Measurements from ENCODE around the gene SEMA3C. TPM values are rescaled to one million over a fixed set of nuclear protein-coding genes. Genes with fewer than 3 reads are reported as not detected.

The SEMA3C gene
- total and polyA plus RNA-seq, 2 donors (not counting 1 experiment from before 2014, with no cell fraction given), result 0.06 TPM; not detected in 1

DNA sequence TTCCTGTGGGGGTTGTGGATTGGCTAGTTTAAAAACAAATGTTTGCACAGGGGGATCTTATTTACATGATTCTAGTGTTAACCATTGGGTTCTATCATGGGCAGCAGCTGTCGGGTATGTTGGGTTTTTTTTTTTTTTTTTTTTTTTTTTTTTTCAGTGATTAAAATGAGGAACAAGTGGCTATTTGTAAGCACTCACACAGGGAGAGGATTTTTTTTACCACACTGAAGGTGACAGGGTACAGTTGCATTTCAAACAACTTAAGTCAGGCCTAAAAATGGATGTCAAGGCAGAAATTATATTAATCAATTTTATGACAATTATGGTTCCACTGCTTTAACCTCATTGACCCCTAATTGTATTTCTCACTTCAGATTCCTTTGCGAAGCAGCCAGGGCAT, 187.6 kb downstream of the SEMA3C start:
- intact Hi-C loops (cut with micrococcal nuclease), result no loop called here
- no peak for ATAC-seq (ENCODE audit: low read depth)
- H3K4me1 Mint-ChIP-seq, result no peaks in the 10 kb centered on the region
- WGBS (ENCODE audit: insufficient coverage), result 100% methylated on average over 1 of the region's 2 CpGs
- ChIA-PET CTCF (no interaction called here), POLR2A (no interaction called here)
- no peaks in the 10 kb centered on the region for H3K4me1 ChIP-seq (ENCODE audit: control insufficient read depth in 2 of 2, insufficient read depth in 2 of 2, low read length in 2 of 2)
- no peaks in the 10 kb centered on the region for H3K27me3 ChIP-seq (replicated peaks in 1 of 4; ENCODE audit: control extremely low read depth in 1 of 4, control insufficient read depth in 3 of 4, insufficient read depth in 4 of 4, low read length in 3 of 4)
- H3K9me3 Mint-ChIP-seq (ENCODE audit: insufficient read depth), result no peaks in the 10 kb centered on the region
- no peak overlapping the region for H3K27ac ChIP-seq (ENCODE audit: low read length in 2 of 2)
- H2AFZ ChIP-seq (ENCODE audit: insufficient read depth, low read depth, low read length, poor library complexity, severe bottlenecking), result no peak overlapping the region
- DNase-seq, result no peak
- H4K20me1 ChIP-seq (ENCODE audit: control insufficient read depth, insufficient read depth, low read length, poor library complexity, severe bottlenecking), result no peaks in the 10 kb centered on the region
- H3K27me3 Mint-ChIP-seq, result no peaks in the 10 kb centered on the region
- no peaks in the 10 kb centered on the region for H3K79me2 ChIP-seq (ENCODE audit: control insufficient read depth, insufficient read depth, low read length)
- no peak overlapping the region for H3K9ac ChIP-seq (ENCODE audit: low read length)
- no peak overlapping the region for H3K27ac Mint-ChIP-seq
- H3K36me3 ChIP-seq (replicated peaks in 1 of 2; ENCODE audit: control extremely low read depth in 1 of 2, control insufficient read depth in 1 of 2, extremely low read depth in 1 of 2, insufficient read depth in 2 of 2, low read length in 1 of 2), result no peaks in the 10 kb centered on the region
- no peak for TF ChIP-seq EZH2 (IDR thresholded peaks at IDR 0.05; ENCODE audit: borderline replicate concordance, insufficient read depth, low read depth, low read length, poor library complexity, severe bottlenecking)
- TF ChIP-seq, protein P1, sequence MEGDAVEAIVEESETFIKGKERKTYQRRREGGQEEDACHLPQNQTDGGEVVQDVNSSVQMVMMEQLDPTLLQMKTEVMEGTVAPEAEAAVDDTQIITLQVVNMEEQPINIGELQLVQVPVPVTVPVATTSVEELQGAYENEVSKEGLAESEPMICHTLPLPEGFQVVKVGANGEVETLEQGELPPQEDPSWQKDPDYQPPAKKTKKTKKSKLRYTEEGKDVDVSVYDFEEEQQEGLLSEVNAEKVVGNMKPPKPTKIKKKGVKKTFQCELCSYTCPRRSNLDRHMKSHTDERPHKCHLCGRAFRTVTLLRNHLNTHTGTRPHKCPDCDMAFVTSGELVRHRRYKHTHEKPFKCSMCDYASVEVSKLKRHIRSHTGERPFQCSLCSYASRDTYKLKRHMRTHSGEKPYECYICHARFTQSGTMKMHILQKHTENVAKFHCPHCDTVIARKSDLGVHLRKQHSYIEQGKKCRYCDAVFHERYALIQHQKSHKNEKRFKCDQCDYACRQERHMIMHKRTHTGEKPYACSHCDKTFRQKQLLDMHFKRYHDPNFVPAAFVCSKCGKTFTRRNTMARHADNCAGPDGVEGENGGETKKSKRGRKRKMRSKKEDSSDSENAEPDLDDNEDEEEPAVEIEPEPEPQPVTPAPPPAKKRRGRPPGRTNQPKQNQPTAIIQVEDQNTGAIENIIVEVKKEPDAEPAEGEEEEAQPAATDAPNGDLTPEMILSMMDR (IDR thresholded peaks at IDR 0.05), result no peak
- no peak overlapping the region for H3K4me3 ChIP-seq (ENCODE audit: control extremely low read depth in 1 of 5, extremely low read depth in 1 of 5, insufficient read depth in 1 of 5, low read depth in 2 of 5, low read length in 4 of 5)
- no peaks in the 10 kb centered on the region for H3K9me3 ChIP-seq (ENCODE audit: control extremely low read depth in 1 of 3, control insufficient read depth in 2 of 3, insufficient read depth in 1 of 3, low read length in 2 of 3)
- no peak overlapping the region for H3K4me2 ChIP-seq (replicated peaks; ENCODE audit: low read depth, low read length, poor library complexity, severe bottlenecking)
- no peak overlapping the region for H3K4me3 Mint-ChIP-seq

DNA sequence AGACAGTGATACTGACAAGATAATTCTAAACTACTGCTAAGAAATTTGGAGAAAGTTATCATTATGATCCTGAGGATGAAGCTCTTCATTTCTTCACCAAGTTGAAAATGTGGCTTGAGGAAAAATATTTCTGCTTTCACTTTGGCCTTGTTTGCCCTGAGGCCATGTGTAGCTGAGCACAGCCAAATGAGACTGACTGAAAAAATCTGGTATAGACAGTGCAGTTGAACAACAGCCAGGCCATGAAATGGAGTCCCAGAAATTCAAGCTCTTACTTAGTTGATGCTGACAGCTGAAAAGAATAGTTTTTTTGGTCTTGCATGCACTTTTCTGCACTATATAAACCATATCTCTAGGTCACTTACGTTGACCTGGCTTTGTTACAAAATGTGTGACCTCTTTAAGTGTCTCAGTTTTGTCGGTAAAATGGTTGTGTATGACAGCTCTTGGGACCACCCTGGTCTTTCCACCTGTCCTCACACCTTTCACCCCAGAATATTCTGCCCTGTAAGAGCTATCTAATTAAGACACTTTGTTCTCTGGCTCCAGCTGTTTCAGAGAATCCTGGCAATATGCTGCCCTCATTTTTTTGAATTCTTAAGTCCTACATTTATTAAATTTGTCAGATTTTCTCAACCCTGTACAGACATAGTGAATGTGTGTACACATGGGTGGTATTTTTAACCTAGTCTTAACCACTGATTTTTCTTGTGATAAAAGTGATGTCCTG, 189.1 kb downstream of the SEMA3C start:
- Histone ChIP-seq H3K9ac (ENCODE audit: low read length) (no peak overlapping the region), H2AFZ (ENCODE audit: insufficient read depth, low read depth, low read length, poor library complexity, severe bottlenecking) (no peak overlapping the region), H3K9me3 (ENCODE audit: control extremely low read depth in 1 of 3, control insufficient read depth in 2 of 3, insufficient read depth in 1 of 3, low read length in 2 of 3) (no peaks in the 10 kb centered on the region), H3K27ac (ENCODE audit: low read length in 2 of 2) (no peak overlapping the region), H3K27me3 (replicated peaks in 1 of 4; ENCODE audit: control extremely low read depth in 1 of 4, control insufficient read depth in 3 of 4, insufficient read depth in 4 of 4, low read length in 3 of 4) (no peaks in the 10 kb centered on the region), H3K79me2 (ENCODE audit: control insufficient read depth, insufficient read depth, low read length) (no peaks in the 10 kb centered on the region), H3K4me3 (ENCODE audit: control extremely low read depth in 1 of 5, extremely low read depth in 1 of 5, insufficient read depth in 1 of 5, low read depth in 2 of 5, low read length in 4 of 5) (no peak overlapping the region), H3K36me3 (replicated peaks in 1 of 2; ENCODE audit: control extremely low read depth in 1 of 2, control insufficient read depth in 1 of 2, extremely low read depth in 1 of 2, insufficient read depth in 2 of 2, low read length in 1 of 2) (no peaks in the 10 kb centered on the region), H3K4me1 (ENCODE audit: control insufficient read depth in 2 of 2, insufficient read depth in 2 of 2, low read length in 2 of 2) (no peaks in the 10 kb centered on the region), H4K20me1 (ENCODE audit: control insufficient read depth, insufficient read depth, low read length, poor library complexity, severe bottlenecking) (no peaks in the 10 kb centered on the region), H3K4me2 (replicated peaks; ENCODE audit: low read depth, low read length, poor library complexity, severe bottlenecking) (no peak overlapping the region)
- intact Hi-C loops (cut with micrococcal nuclease), result no loop called here
- peaks cover 3% of the 10 kb centered on the region for H3K9me3 Mint-ChIP-seq (ENCODE audit: insufficient read depth)
- H3K4me3 Mint-ChIP-seq, result no peak overlapping the region
- no peaks in the 10 kb centered on the region for H3K27me3 Mint-ChIP-seq
- H3K27ac Mint-ChIP-seq, result no peak overlapping the region
- TF ChIP-seq, protein P1 (IDR thresholded peaks at IDR 0.05), result no peak
- no peak for TF ChIP-seq EZH2 (IDR thresholded peaks at IDR 0.05; ENCODE audit: borderline replicate concordance, insufficient read depth, low read depth, low read length, poor library complexity, severe bottlenecking)
- ATAC-seq (ENCODE audit: low read depth), result no peak
- DNase-seq, result no peak
- CTCF ChIA-PET, result no interaction called here
- H3K4me1 Mint-ChIP-seq, result no peaks in the 10 kb centered on the region
- POLR2A ChIA-PET, result no interaction called here
- no CpG with 5 or more reads among the region's 2 CpGs for WGBS (ENCODE audit: insufficient coverage)

Measured in B cell (primary cell).